ENCODE results near the gene DDX23. TPM values are rescaled to one million over a fixed set of nuclear protein-coding genes. Genes with fewer than 3 reads are reported as not detected.

DDX23 gene
- total and polyA plus RNA-seq, 10 donors = 33.1 to 104 (median 83.5) TPM

GRCh38 chr12:48795550-48796455 is 56.2 kb downstream of the DDX23 start:
- Histone ChIP-seq H3K9me3 (no peaks in the 10 kb centered on the region), H3K27ac (no peak overlapping the region), H3K4me1 (peaks cover 0 to 10% (median 7%) of the 10 kb centered on the region in 6 donors), H3K27me3 (replicated peaks in 1 of 7) (peaks cover 0 to 21% (median 0%) of the 10 kb centered on the region in 7 donors), H3K4me3 (no peak overlapping the region), H3K36me3 (no peaks in the 10 kb centered on the region)
- no peak for DNase-seq
- peak; percentile 84 to 98 (median 94) for TF ChIP-seq CTCF (IDR thresholded peaks at IDR 0.05 in 8 of 11, conservative IDR thresholded peaks at IDR 0.05 in 3 of 11)
- no peak for TF ChIP-seq POLR2AphosphoS5 (IDR thresholded peaks at IDR 0.05)
- peak in 1 of 3 donors; percentile 1 for TF ChIP-seq POLR2A (IDR thresholded peaks at IDR 0.05)
- WGBS, 5 donors = 26 to 33% (median 30%) methylated on average over 11 to 12 of the region's 12 CpGs
- intact Hi-C loops (cut with DNase I; ENCODE audit: low total_unique reads) = loop anchor here (5.0 kb wide), 2 partner anchors 44 to 254 kb away; no protein-coding TSS in a partner anchor

GRCh38 chr12:48794870-48795269 is 57.1 kb downstream of the DDX23 start:
- DNase-seq = no peak
- TF ChIP-seq POLR2A (IDR thresholded peaks at IDR 0.05) (no peak), POLR2AphosphoS5 (IDR thresholded peaks at IDR 0.05) (no peak), CTCF (IDR thresholded peaks at IDR 0.05 in 8 of 11, conservative IDR thresholded peaks at IDR 0.05 in 3 of 11) (no peak)
- intact Hi-C loops (cut with DNase I; ENCODE audit: low total_unique reads) = loop anchor here (5.0 kb wide), 2 partner anchors 43 to 253 kb away; no protein-coding TSS in a partner anchor
- 84 to 93% (median 90%) methylated on average over 3 of the region's 3 CpGs for WGBS, 5 donors
- Histone ChIP-seq H3K36me3 (no peaks in the 10 kb centered on the region), H3K9me3 (no peaks in the 10 kb centered on the region), H3K4me3 (no peak overlapping the region), H3K4me1 (peaks cover under 1 to 12% (median 7%) of the 10 kb centered on the region in 6 donors), H3K27me3 (replicated peaks in 1 of 7) (peaks cover 0 to 21% (median 3%) of the 10 kb centered on the region in 7 donors), H3K27ac (no peak overlapping the region)

GRCh38 chr12:48793696-48794095 is 58.3 kb downstream of the DDX23 start:
- no peaks in the 10 kb centered on the region for H3K9me3 ChIP-seq
- H3K4me1 ChIP-seq = peaks cover 3 to 22% (median 17%) of the 10 kb centered on the region in 6 donors
- H3K4me3 ChIP-seq = no peak overlapping the region
- intact Hi-C loops (cut with DNase I; ENCODE audit: low total_unique reads) = no loop called here
- 87 to 99% (median 94%) methylated on average over 3 of the region's 3 CpGs for WGBS, 5 donors
- H3K27ac ChIP-seq = no peak overlapping the region
- H3K36me3 ChIP-seq = no peaks in the 10 kb centered on the region
- TF ChIP-seq POLR2AphosphoS5 (IDR thresholded peaks at IDR 0.05) (no peak), CTCF (IDR thresholded peaks at IDR 0.05 in 8 of 11, conservative IDR thresholded peaks at IDR 0.05 in 3 of 11) (no peak), POLR2A (IDR thresholded peaks at IDR 0.05) (no peak)
- H3K27me3 ChIP-seq (replicated peaks in 1 of 7) = peaks cover 0 to 29% (median 13%) of the 10 kb centered on the region in 7 donors
- no peak for DNase-seq

- Histone ChIP-seq H3K36me3 (no peaks in the 10 kb centered on the region), H3K4me1 (peaks cover 0 to 32% (median 23%) of the 10 kb centered on the region in 6 donors), H3K9me3 (no peaks in the 10 kb centered on the region), H3K27ac (no peak overlapping the region), H3K27me3 (replicated peaks in 1 of 7) (peaks cover 0 to 48% (median 13%) of the 10 kb centered on the region in 7 donors), H3K4me3 (peak overlapping the region; percentile 46 to 80 (median 52))
- DNase-seq = no peak
- WGBS, 5 donors = 16 to 25% (median 24%) methylated on average over 4 of the region's 4 CpGs
- intact Hi-C loops (cut with DNase I; ENCODE audit: low total_unique reads) = no loop called here
- TF ChIP-seq POLR2A (IDR thresholded peaks at IDR 0.05) (no peak), CTCF (IDR thresholded peaks at IDR 0.05 in 8 of 11, conservative IDR thresholded peaks at IDR 0.05 in 3 of 11) (no peak), POLR2AphosphoS5 (IDR thresholded peaks at IDR 0.05) (no peak)
Observed at GRCh38 chr12:48789858-48790326, 62.1 kb downstream of the DDX23 start.

Measured in spleen (tissue), 11 donors.